HepG2 (cell line): ENCODE measurements around the gene UQCRHL. TPM values are rescaled to one million over a fixed set of nuclear protein-coding genes. Genes with fewer than 3 reads are reported as not detected.

Experiments used
- HDAC1 ChIP-seq: sonication (generic); formaldehyde crosslinking; IDR thresholded peaks from 2 replicates; pipeline ENCODE4 v1.5.1; 2020; ENCODE audit warnings: mild to moderate bottlenecking, missing genetic modification reagents
- ZC3H13 ChIP-seq: sonication (generic); formaldehyde crosslinking; IDR thresholded peaks from 2 replicates; pipeline ENCODE4 v1.8.1; 2023; ENCODE audit warnings: mild to moderate bottlenecking, missing genetic modification reagents, moderate library complexity
- ZNF354B ChIP-seq: sonication (generic); formaldehyde crosslinking; IDR thresholded peaks from 2 replicates; pipeline ENCODE4 v1.8.0; 2022; ENCODE audit warnings: mild to moderate bottlenecking, missing genetic modification reagents
- ZNF430 ChIP-seq: sonication (generic); formaldehyde crosslinking; IDR thresholded peaks from 2 replicates; pipeline ENCODE4 v1.9.0; 2021; ENCODE audit warnings: mild to moderate bottlenecking, missing genetic modification reagents
- ZNF761 ChIP-seq: sonication (generic); formaldehyde crosslinking; conservative IDR thresholded peaks from 2 replicates; pipeline ENCODE4 v1.4.0; 2020; ENCODE audit warnings: mild to moderate bottlenecking, missing genetic modification reagents
- ZSCAN9 ChIP-seq: IDR thresholded peaks from 2 replicates; pipeline ENCODE4 v1.6.1; 2016; ENCODE audit warnings: borderline replicate concordance
- polyA plus RNA-seq, 8 experiments: library from polyadenylated mRNA; depleted of rRNA in 3 of 8; stranded (reverse) in 7 of 8; unstranded in 1 of 8; fragments of >200 nt; fragmentation: Illumina TruSeq in 4 of 8; extraction: Trizol in 4 of 8; gene quantifications; 2 replicates each; pipeline versions ENCODE4 v1.2.1 to v1.2.3, GENCODE V29; 2011 to 2016; ENCODE audit warnings: low read depth in 4 of 8, missing spikeins in 1 of 8, mixed read lengths in 1 of 8; ENCODE audit not compliant: insufficient read depth in 1 of 8
- total RNA-seq, 5 experiments: library from RNA; depleted of rRNA; stranded (reverse); fragments of >200 nt; fragmentation: Illumina TruSeq; extraction: Trizol; gene quantifications; 2 replicates each; pipeline ENCODE4 v1.2.3, GENCODE V29; 2016; ENCODE audit warnings: low read depth in 1 of 5
- TF ChIP-seq, protein P1 (sequence below): sonication (generic); formaldehyde crosslinking; IDR thresholded peaks from 2 replicates; pipeline ENCODE4 v1.4.0; 2020; ENCODE audit warnings: missing genetic modification reagents
- TF ChIP-seq, protein P2 (sequence below): sonication (generic); formaldehyde crosslinking; IDR thresholded peaks from 2 replicates; pipeline ENCODE4 v1.8.1; 2022; ENCODE audit warnings: low read depth, mild to moderate bottlenecking, missing genetic modification reagents
- TF ChIP-seq, protein P3 (sequence below): IDR thresholded peaks from 2 replicates; pipeline ENCODE4 v1.6.1; 2012; ENCODE audit warnings: low read length, improper control_type of control experiment
- TF ChIP-seq, protein P4 (sequence below): sonication (generic); formaldehyde crosslinking; IDR thresholded peaks from 2 replicates; pipeline ENCODE4 v1.4.0; 2020; ENCODE audit warnings: mild to moderate bottlenecking, missing genetic modification reagents
- TF ChIP-seq, protein P5 (sequence below), 2 experiments: sonication (generic) in 1 of 2; formaldehyde crosslinking in 1 of 2; IDR thresholded peaks; 2 replicates each; pipeline versions ENCODE4 v1.5.1 to v1.6.1; 2011 to 2020; ENCODE audit warnings: borderline replicate concordance in 1 of 2, low read depth in 1 of 2, low read length in 1 of 2, mild to moderate bottlenecking in 1 of 2, missing genetic modification reagents in 1 of 2, moderate library complexity in 1 of 2

The UQCRHL gene
- total and polyA plus RNA-seq, 2 of the 13 experiments (the other 11 are each of a cell fraction or from before 2014, with no cell fraction given), result 1.8 to 2.3 TPM

DNA sequence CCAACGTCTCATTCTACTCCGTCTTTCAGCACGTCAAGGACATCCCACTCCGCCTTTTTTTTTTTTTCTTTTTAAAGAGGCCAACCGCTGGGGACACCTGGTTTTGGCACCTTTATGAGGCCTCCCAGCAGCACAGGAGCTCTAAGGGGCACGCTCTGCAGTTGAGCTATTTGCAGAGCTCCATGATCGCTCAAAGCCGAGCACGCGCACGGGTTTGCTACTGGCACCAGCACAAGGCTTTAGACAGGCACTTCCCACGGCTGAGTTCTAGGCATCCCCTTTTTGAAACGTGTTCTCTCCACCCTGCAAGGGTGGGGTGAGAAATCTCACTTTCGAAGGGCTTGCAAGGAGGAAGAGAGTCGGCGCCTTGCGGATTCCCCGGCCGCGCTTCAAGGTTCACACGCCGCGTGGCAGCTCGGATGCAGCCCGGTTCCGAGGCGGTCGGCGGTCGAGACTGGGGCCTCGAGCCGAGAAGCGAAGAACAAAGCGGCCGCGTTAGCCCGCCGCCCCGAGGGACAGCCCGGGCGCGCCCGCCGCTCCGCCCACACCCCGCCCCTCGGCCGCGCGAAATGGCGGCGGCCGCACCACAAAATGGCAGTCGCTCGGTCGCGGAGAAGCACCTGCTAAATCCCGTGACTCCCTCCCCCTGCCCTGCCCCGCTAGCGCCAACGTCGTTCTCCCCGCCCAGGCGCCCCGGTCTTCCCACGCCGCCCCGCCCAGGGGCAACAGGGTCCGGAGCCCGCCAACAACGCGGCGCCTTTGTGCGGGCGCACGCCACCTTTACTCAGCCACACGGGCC lies 27.2 kb upstream of the UQCRHL start (continued):
- TF ChIP-seq, protein P1, sequence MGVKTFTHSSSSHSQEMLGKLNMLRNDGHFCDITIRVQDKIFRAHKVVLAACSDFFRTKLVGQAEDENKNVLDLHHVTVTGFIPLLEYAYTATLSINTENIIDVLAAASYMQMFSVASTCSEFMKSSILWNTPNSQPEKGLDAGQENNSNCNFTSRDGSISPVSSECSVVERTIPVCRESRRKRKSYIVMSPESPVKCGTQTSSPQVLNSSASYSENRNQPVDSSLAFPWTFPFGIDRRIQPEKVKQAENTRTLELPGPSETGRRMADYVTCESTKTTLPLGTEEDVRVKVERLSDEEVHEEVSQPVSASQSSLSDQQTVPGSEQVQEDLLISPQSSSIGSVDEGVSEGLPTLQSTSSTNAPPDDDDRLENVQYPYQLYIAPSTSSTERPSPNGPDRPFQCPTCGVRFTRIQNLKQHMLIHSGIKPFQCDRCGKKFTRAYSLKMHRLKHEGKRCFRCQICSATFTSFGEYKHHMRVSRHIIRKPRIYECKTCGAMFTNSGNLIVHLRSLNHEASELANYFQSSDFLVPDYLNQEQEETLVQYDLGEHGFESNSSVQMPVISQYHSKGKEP, result no peak
- TF ChIP-seq, protein P2, sequence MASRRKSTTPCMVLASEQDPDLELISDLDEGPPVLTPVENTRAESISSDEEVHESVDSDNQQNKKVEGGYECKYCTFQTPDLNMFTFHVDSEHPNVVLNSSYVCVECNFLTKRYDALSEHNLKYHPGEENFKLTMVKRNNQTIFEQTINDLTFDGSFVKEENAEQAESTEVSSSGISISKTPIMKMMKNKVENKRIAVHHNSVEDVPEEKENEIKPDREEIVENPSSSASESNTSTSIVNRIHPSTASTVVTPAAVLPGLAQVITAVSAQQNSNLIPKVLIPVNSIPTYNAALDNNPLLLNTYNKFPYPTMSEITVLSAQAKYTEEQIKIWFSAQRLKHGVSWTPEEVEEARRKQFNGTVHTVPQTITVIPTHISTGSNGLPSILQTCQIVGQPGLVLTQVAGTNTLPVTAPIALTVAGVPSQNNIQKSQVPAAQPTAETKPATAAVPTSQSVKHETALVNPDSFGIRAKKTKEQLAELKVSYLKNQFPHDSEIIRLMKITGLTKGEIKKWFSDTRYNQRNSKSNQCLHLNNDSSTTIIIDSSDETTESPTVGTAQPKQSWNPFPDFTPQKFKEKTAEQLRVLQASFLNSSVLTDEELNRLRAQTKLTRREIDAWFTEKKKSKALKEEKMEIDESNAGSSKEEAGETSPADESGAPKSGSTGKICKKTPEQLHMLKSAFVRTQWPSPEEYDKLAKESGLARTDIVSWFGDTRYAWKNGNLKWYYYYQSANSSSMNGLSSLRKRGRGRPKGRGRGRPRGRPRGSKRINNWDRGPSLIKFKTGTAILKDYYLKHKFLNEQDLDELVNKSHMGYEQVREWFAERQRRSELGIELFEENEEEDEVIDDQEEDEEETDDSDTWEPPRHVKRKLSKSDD (CRISPR knock-in tag), result peak; percentile 99
- TF ChIP-seq, protein P3, sequence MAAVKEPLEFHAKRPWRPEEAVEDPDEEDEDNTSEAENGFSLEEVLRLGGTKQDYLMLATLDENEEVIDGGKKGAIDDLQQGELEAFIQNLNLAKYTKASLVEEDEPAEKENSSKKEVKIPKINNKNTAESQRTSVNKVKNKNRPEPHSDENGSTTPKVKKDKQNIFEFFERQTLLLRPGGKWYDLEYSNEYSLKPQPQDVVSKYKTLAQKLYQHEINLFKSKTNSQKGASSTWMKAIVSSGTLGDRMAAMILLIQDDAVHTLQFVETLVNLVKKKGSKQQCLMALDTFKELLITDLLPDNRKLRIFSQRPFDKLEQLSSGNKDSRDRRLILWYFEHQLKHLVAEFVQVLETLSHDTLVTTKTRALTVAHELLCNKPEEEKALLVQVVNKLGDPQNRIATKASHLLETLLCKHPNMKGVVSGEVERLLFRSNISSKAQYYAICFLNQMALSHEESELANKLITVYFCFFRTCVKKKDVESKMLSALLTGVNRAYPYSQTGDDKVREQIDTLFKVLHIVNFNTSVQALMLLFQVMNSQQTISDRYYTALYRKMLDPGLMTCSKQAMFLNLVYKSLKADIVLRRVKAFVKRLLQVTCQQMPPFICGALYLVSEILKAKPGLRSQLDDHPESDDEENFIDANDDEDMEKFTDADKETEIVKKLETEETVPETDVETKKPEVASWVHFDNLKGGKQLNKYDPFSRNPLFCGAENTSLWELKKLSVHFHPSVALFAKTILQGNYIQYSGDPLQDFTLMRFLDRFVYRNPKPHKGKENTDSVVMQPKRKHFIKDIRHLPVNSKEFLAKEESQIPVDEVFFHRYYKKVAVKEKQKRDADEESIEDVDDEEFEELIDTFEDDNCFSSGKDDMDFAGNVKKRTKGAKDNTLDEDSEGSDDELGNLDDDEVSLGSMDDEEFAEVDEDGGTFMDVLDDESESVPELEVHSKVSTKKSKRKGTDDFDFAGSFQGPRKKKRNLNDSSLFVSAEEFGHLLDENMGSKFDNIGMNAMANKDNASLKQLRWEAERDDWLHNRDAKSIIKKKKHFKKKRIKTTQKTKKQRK, result no peak
- TF ChIP-seq ZC3H13 (CRISPR knock-in tag), result peak; percentile 93
- peak; percentile 80; the same call in 1 of the 2 replicates for TF ChIP-seq ZSCAN9
- peak; percentile 66 for TF ChIP-seq HDAC1 (CRISPR knock-in tag)
- TF ChIP-seq, protein P4, sequence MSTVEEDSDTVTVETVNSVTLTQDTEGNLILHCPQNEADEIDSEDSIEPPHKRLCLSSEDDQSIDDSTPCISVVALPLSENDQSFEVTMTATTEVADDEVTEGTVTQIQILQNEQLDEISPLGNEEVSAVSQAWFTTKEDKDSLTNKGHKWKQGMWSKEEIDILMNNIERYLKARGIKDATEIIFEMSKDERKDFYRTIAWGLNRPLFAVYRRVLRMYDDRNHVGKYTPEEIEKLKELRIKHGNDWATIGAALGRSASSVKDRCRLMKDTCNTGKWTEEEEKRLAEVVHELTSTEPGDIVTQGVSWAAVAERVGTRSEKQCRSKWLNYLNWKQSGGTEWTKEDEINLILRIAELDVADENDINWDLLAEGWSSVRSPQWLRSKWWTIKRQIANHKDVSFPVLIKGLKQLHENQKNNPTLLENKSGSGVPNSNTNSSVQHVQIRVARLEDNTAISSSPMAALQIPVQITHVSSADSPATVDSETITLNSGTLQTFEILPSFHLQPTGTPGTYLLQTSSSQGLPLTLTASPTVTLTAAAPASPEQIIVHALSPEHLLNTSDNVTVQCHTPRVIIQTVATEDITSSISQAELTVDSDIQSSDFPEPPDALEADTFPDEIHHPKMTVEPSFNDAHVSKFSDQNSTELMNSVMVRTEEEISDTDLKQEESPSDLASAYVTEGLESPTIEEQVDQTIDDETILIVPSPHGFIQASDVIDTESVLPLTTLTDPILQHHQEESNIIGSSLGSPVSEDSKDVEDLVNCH, result no peak
- TF ChIP-seq ZNF354B, result no peak; the same call in 1 of the 2 replicates
- TF ChIP-seq ZNF761, result no peak; the same call in 1 of the 2 replicates
- TF ChIP-seq ZNF430 (CRISPR knock-in tag), result peak; percentile 60; the same call in 1 of the 2 replicates
- TF ChIP-seq, protein P5, sequence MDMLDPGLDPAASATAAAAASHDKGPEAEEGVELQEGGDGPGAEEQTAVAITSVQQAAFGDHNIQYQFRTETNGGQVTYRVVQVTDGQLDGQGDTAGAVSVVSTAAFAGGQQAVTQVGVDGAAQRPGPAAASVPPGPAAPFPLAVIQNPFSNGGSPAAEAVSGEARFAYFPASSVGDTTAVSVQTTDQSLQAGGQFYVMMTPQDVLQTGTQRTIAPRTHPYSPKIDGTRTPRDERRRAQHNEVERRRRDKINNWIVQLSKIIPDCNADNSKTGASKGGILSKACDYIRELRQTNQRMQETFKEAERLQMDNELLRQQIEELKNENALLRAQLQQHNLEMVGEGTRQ (IDR thresholded peaks at IDR 0.05; ENCODE audit: low read depth, low read length), result no peak
- TF ChIP-seq, protein P5 (CRISPR knock-in tag; IDR thresholded peaks at IDR 0.05; ENCODE audit: borderline replicate concordance), result no peak
